IPS-11a (cell line): ENCODE results near the gene MXD1.
"Not testable (repeated sequence)": the region's sequence is repeated elsewhere in the genome, so short reads cannot be mapped to it uniquely, and the experiment has no call there.

Source experiments
- H3K4me3 ChIP-seq: one replicate; pipeline ENCODE4 v1.5.1; 2013; ENCODE audit warnings: low read depth, low read length, control low read depth

Gene MXD1

DNA sequence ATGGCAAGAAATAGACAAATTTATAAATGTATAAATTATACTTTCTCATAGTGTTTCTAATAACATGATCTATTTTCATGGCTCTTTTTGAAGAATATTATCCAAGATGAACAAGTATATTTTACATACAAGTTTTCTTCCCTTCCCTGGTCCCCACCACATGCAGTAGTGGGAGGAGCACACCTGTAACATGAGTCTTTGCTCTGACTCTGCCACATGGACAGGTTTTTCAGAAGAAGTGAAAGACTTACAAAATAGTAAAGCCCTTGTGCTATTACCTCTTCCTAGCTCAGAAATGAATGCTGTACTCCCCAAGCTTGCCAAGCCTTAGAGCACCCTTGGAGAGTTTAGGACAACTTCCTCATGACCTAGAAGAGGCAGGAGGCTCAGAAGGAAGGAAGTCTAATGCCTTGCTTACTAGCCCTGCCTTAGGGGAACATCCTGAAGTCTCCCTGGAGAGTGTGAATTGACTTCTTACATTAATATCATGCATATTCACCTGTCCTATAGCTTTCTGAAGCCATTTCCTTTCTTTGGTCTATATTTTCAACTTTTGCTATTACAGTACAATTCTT is 18.4 kb downstream of the MXD1 start:
- no peak overlapping the region for H3K4me3 ChIP-seq

DNA sequence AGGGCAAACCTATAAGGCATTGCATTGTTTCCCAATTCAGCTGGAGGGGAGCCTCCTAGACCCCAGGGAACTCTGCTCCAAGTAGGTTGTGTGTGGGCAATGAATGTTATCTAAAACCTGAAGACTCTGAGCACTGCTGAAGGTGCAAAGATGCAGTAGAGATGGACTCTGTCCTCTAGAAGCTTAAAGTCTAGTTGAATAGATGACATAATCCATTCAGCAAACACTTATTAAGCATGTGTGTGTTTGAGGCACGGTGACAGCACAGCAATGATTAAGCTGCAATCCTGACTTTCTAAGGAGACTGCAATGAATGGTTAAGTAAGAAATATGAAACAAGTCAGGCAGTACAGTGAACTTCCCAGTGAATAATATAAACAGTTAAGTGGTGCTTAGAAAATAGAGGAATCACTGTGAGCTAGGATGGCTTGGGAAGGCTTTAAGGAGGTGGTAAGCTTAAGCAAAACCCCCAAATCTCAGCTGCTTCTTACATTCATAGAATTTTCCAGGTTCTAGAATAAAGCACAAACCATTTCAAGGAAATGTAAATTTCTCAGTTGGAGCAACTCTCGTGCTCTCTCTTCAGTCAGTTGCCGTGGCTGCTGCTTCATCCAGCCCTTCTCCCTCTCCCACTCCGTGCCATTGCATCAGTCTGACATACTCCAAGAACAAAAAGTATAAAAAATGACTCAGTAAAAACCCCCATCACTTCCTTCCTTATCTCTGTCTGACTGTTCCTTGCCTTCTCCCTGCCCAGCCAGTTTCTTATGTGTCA is 19.1 kb downstream of the MXD1 start:
- no peak overlapping the region for H3K4me3 ChIP-seq

DNA sequence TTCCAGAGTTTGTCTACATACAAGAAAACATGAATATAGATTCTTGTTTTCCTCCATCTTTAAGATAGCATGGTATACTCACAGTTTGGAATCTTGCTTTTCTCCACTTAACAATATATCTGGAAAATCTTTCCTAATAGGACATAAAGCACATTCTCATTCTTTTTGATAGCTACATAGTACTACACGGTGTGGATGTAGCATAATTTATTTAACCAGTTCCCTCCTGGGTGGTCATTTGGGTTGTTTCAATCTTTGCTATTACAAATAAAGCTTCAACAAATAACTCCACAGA is 19.7 kb downstream of the MXD1 start:
- H3K4me3 ChIP-seq, result no peak overlapping the region

DNA sequence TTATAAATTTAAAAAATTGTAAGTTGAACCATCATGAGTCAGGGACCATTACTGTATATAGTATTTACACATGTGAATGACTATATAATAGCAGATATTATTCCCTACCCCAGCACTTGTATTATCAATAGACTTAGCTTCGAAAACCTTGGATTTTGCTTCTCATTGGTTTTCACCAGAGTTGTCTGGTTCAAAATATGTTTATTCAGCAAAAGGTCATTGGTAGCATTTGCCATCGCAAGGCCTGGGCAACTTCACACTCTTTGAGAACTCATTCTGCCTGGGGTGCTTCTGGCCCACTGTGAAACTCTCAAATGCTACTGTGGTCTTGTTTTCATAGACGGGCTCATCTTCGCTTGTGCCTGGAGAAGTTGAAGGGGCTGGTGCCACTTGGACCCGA is 20.1 kb downstream of the MXD1 start:
- no peak overlapping the region for H3K4me3 ChIP-seq

DNA sequence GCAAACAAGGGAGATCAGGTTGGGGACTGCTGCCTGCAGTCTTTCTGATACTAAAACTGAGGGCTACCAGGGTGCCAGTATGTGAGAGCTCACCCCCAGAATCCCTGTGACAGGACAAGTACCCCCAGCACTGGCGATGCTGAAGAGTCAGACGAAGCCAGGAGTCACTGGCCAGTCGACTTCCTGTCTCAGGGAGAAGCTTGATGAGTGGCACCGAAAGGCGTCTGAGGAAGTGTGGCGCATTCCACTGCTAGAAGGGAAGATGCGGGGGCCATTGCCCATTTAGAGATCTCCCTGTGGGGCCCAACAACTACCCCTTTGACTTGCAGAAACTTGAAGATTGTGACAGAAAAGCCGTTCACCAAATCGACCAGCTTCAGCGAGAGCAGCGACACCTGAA is 22.0 kb downstream of the MXD1 start:
- H3K4me3 ChIP-seq, result no peak overlapping the region

DNA sequence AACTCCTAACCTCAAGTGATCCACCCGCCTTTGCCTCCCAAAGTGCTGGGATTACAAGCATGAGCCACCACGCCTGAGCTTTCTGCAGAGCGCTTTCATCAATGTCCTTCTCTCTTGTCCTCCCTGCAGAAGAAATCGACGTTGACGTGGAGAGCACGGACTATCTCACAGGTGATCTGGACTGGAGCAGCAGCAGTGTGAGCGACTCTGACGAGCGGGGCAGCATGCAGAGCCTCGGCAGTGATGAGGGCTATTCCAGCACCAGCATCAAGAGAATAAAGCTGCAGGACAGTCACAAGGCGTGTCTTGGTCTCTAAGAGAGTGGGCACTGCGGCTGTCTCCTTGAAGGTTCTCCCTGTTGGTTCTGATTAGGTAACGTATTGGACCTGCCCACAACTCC is 23.1 kb downstream of the MXD1 start:
- H3K4me3 ChIP-seq, result no peak overlapping the region

DNA sequence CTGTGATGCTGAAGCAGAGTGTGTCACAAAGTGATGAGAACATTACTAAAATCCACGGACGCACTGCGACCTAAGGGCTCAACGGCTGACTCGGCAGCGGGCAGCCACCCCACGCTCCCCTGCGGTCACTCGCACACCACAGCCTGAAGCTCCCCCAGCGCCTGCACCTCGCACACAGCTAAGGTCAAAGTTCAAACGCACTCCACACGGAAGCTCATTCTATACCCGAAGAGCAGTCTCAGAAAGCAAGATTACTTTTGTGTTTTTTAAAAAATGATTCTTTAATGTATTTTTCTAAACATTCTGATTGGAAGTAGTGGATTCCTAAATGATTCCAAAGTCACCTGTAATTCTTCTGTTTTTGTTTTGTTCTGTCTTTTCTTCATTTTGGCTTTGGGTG is 24.8 kb downstream of the MXD1 start:
- H3K4me3 ChIP-seq, result no peak overlapping the region

DNA sequence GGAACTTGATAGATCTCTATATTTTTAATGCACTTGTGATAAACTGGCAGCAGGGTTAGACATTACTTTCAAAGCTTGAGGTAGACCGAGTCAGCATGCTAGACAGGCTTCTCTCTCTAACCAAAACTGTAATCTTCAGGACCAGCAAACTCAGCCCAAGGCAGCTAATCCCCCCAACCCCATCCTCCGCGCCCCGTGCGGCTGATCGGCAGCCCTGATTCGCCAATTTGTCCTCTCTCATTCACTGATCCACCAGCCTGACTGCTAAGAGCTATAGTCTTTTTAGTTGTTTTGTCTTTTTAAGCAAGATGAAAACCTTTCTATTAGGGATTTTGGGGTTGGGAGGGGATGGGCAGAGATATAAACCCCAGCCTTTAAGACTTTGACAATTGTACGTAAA is 25.8 kb downstream of the MXD1 start:
- H3K4me3 ChIP-seq, result no peak overlapping the region

DNA sequence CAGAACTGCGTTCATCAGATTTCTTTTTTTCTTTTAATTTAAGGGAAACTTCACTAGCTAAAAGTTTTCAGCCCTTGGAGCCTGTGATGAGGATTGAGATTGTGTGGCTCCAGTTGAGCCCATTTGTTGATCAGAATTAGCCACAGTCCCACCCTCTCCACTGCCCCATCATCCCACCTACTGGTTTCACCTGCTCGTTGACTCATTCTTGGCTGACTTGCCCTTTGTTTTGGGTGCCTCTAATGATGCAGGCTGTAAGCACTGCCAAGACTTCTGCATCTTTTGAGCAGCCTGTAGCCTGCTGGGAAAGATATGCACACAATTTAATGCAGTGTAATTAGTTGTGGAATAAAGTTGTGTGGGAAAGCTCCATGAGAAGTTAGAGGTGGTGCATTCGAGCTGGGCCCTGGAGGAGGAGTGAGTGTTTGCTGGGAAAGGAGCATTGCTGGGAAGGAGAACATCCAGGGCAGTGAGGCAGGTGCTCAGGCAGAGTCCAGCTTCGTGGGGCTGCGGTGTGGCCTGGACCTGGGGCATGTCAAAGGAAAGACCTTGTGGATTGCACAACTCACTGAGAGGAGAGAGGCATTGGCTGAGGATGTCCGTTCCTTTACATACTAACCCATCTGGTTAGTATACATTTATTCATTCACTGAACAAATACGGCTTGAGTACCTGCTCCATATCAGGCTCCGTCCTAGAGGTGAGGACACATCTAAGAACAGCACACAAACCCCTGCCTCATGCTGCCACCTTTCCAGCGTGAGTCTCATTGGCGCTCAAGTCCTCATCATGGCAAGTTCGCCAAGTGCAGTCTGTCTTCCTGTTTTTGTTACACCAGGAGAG is 28.3 kb downstream of the MXD1 start:
- no peak overlapping the region for H3K4me3 ChIP-seq

DNA sequence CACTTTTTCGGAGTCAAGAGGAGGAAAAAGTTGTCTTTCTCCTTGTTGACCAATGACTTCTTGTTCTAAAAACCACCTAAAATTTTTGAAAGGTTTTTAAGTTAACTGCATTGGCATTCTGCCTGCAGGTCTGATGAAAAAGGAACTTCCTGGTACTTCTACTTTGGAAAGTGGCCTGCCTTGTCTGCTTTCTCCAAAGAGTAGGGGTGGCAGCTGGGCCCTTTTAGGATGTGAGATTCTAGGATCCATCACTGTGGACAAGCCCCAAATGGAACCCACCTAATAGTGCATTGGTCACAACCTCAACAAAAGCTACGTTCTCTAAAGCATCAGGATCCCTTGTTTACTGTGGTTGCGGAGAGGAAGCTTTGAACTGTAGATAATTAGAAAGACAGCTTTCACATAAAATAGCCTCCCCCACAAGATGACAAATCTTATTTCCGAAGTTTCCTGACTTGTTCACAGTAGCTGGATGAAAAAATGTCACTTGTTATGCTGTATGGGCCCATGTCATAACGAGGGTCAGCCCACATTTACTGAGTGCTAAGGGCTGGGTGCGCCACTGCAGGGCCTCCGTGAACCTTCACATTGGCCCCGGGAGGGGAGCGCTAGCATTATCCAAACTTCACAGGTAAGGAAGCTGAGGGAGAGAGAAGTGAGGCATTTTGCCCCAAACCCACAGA is 29.1 kb downstream of the MXD1 start:
- H3K4me3 ChIP-seq, result no peak overlapping the region

DNA sequence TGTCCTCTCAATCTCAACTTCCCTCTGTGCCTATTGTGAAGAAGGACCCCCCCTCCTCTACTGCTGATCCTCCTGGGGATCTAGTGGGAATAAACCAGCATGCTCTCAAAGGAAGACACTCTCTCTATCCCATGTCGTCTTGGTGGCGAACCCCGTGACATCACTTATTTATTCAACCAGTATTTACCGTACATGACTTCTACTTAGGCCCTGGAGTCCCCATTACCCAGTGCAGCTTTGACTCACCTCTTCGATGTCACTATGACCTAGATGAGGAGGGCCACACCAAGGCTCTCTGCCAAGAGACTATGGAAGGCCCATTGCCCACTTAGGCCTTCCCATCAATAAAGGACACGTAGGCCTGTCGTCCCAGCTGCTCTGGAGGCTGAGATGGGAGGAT is 29.8 kb downstream of the MXD1 start:
- no peak overlapping the region for H3K4me3 ChIP-seq

DNA sequence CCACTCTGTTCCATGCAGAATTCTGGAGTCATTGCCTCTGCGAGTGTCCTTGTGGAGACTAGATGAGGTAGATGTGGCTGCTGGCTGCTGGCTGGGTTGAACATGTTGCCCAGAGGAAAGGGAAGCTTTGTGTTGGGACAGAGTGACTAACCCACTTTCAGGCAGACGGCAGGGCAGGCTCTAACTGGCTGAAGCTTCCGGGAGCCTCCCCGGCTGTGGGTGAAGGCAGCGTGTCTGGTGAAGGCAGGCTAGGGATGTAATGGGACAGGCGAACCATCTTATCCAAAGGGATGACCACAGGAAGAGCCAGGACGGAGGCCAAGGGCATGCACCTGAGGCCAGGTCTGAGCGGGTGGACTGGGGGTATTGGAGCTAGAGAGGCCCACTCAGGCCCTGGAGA is 30.5 kb downstream of the MXD1 start:
- no peak overlapping the region for H3K4me3 ChIP-seq

DNA sequence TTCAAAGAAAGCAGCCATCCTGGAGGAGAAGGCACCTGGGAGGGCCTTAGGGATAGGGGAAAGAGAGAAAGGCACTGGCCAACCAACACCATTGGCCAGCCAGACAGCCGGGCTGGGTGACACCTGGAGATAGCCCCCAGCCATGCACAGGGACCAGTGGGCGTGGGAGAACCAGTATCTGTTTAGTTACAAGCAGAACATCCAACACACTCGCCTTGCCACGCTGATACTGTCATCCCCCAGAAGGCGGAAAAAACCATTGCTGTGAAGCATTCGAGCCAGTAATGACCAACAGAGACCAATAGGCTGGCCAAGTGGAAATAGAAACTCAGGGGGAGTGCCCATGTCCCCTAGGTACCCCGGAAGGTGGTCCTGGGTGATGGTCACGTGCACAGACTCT is 31.0 kb downstream of the MXD1 start:
- H3K4me3 ChIP-seq, result no peak overlapping the region

DNA sequence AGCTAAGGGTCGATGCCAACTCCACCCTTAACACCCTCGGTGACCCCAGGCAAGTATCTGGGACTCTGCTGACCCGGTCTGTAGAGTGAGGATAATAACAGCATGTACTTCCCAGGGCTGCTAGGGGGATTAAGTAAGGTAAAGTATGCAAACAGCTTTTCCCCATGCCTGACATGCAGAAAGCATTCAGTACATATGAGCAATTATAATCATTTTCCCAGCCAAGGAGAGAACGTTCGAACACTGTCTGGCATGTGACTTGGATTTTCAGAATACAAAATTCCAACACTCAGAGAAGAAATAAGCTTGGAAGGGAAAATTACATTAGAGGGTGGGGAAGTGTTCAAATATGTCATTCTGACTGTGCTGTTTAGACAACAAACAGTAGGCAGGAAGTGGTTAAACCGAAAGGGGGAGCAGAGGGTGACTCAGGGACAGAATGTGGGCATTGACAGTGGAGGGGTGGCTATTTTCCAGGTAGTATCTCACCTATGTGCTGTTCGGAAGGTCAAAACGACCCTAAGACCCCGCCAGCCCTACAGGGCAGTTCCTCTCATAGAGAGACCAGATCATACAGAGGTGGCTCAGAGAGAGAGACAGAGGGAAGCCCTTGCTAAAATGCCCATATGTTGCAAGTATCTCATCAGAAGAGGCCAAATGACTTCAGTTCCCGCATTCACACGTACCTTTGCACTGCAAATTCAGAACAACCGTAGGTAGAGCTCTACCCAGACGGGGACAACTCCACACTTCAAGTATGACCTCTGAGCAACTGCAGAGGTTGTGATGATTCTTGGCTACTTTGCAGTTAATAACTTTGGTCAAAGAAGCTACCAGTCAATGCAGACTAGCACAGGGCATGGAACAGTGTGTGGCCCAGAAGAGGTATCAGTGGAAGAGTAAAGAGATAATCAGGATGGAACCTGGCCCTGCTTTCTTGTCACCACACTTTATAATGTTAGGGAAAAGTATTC is 31.7 kb downstream of the MXD1 start:
- no peak overlapping the region for H3K4me3 ChIP-seq

DNA sequence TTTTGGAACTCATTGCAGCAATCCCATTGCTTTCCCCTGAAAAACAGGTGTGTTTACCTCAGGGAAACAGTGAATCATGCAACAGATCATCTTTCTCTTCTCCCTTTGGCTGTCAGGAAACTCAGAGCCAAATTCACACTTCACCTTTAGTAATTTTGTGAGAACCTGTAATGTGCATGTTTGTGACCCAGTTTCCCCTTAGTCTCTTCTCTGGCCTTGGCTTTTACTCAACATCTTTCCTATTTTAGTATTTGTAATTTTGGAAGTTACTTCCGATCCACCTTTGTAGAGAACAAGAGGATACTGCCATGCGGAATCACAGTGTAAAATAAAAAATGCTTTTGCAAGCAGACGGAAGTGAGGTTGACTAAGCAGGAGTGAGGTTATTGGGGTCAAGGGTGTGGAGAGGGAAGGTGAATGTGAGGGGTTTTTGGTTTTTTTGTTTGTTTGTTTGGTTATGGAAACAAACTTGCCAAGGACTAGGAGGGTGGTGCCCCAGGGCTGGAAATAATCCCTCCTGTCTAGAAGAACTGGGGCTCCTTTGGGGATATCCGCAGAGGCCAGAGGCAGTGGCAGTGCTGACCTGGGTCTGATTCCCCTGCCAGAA is 32.5 kb downstream of the MXD1 start:
- no peak overlapping the region for H3K4me3 ChIP-seq

DNA sequence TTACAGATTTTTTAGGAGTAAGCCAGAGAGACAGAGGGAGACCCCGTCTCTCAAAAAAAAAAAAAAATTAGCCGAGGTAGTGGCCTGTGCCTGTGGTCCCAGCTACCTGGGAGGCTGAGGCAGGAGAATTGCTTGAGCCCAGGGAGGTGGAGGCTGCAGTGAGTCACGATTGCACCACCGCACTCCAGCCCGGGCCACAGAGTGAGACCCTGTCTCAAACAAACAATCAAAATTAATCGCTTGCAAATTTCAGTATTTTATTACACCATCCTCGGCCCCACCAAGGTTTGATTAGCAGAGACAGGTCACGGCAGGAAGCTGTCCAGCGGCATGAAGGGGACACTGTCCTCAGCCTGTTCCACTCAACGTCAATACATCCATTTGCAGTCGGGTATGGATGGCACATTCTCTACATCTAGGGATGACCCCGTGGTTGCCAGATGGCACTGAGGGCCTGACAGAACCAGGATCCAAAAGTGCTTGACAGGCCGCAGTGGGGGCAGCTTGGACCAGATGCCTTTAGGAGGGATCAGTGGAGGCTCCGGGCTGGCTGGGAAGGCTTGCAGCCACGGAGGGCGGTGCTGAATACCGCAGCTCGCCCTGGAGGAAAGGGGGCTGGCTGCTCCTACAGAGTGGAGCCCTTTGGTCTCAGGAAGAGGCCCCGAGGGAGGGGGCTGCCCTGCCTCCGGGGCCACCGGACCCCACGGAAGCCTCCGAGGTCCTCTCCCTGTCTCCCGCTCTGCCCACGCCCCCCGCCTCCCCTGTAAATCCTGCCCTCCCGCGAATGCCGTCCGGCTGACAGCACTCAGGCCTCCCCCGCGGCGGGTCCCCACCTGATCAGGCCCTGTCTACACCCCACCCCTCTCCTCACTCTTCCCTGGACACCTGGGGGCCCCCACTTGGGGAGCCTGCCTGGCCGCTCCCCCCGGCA is 33.4 kb downstream of the MXD1 start:
- H3K4me3 ChIP-seq, result no peak overlapping the region

DNA sequence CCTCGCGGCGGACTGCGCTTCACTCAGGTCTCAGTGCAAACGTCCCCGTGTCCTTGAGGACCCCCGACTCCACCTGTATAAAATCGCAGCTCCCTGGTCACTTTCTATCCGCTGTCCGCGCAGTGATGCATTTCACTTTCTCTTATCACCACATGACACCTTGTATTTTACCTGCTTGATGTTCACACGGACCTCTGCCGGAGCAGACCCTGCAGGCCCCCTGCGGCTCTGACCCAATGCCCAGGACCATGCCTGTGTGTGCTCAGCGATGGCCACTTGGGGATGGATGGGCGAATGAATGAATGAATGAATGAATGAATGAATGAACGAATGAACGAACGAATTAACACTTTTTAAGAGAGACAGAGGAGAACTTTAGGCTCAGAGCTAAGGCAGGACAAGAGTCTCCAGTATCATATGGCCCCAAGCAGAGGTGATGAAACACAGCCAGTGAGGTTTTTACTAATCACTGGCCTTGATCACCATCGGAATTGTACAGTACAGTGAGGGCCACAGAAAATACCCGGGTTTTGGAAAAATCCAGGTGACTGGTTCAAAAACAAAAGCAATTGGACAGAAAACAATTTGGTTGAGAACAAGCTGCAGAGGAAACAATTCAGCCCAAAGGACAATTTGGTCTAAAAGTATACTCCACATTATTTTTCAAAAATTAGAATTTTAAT is 34.2 kb downstream of the MXD1 start:
- no peak overlapping the region for H3K4me3 ChIP-seq

DNA sequence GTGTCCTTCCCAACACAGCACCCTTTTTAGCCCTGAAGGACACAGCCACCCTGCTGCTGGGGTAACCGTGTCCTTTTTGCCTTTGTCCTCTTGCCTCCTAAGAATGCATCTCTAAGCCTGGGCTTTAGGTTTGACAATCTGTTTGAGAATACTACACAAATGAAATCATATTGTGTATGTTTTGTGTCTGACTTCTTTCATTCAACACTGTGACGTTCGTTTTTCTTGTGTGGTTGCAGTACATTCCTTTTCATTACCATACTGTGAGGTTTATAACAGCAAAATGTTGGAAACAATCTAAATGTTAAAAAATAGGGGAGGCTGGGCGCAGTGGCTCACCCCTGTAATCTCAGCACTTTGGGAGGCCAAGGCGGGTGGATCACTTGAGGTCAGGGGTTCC is 35.3 kb downstream of the MXD1 start:
- no peak overlapping the region for H3K4me3 ChIP-seq

DNA sequence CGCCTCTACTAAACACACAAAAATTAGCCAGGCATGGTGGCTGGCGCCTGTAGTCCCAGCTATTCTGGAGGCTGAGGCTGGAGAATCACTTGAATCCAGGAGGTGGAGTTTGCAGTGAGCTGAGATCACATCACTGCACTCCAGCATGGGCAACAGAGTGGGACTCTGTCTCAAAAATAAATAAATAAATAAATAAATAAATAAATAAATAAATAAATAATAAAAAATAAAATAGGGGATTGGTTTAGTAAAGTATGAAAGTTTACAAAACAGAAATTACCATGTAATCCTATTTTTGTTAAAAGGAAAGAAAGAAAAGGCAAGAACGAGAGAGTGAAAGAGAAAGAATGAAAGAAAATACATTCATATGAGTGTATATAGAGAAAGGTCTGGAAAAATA is 35.8 kb downstream of the MXD1 start:
- not testable (repeated sequence) for H3K4me3 ChIP-seq
